ENCODE results near the gene ELMO1.

ELMO1 gene

GRCh38 chr7:37431413-37431812 is 17.3 kb downstream of the ELMO1 start:
- DNase-seq (ENCODE audit: low spot score): no peak

DNA sequence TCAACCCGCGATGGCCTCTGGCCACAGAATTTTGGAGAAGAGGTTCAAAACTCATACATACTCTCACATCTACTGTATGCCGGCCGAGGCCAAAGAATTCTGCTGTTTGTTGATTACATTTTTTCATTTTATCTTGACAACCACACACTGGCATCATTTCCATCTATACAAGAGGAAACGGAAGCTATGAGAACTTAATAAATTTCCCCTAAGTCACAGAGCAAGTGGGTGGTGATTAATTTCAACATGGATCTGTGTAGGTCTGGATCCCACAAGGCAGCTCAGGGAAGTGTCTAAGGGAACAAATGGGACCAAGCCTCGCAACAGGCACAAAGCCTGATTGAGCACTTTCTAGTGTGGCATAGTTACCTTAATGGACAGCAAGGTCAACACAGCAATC is 18.0 kb downstream of the ELMO1 start:
- no peak for DNase-seq (ENCODE audit: low spot score)

DNA sequence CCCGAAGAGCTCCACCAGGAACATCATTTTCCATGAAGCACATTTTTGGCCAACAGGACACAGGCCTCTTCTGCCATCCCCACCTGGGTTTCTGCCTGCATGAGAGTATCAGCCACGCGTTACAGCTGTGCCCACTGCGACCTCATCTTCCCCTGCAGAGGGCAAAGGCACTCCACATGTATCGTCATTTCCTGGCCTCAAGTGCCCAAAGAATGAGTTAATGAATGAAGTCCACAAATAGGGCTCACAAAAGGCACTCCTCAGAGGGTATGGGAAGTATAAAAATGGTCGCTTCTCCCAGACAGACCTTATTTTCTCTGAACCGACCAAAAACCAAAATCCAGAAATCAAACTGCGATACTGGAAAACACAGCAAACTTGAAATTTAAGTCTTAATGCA is 18.5 kb downstream of the ELMO1 start:
- no peak for DNase-seq (ENCODE audit: low spot score)

DNA sequence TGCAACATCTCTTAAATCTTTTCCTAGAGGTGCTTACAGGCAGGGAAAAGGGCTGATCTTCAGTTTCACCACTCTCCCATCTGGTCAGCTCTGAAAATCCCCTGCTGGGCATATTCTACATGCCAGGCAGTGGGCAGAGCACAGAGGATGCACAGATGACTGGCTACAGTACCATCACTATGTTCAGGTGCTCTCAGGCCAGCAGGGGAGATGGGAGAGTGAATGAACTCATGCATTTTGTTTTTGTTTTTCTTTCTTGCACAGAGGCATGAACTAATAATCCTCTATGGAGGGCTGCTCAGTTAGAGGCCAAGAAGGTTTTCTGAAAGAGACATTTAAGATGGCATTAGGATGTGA is 19.3 kb downstream of the ELMO1 start:
- no peak for DNase-seq (ENCODE audit: low spot score)

- DNase-seq (ENCODE audit: low spot score): no peak
These were observed 19.8 kb downstream of the ELMO1 start for GRCh38 chr7:37428681-37429434.

GRCh38 chr7:37427276-37427940 is 21.3 kb downstream of the ELMO1 start:
- DNase-seq (ENCODE audit: low spot score): no peak

DNA sequence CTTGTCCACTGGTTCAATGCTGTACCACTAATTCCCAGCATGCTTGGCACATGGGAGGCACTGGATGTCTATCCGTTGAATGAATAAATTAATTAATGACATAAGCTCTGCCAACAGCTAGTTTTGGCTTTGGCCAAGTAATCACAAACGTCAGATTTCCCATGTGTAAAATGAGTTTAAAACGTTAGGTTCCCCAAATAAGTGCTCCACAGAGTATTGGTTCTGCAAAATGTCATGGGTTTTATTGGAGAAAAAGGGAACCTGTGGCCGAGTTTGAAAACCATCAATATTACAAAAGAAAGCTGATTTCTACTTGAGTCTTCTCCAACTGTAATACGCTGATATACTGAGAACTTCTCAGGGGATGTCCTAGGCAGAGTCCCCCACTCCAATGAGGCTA is 23.2 kb downstream of the ELMO1 start:
- no peak for DNase-seq (ENCODE audit: low spot score)

DNA sequence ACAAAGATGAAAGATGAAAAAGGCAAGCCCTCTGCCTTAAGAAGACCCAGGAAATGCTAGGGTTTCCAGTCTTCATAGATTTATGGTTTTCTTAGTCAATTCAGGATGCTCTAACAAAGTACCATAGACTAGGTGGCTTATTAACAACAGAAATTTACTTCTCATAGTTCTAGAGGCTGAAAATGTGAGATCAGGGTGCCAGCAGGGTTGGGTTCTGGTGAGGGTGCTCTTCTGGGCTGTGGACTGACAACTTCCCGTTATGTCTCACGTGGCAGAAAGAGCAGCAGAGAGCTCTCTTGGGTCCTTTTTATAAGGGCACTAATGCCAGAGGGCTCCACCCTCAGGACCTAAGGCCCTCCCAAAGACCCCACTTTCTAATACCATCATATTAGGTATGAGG is 23.7 kb downstream of the ELMO1 start:
- DNase-seq (ENCODE audit: low spot score): no peak

- no peak for DNase-seq (ENCODE audit: low spot score)
These were observed 24.1 kb downstream of the ELMO1 start for GRCh38 chr7:37424521-37424920.

GRCh38 chr7:37421861-37422500 is 26.7 kb downstream of the ELMO1 start:
- no peak for DNase-seq (ENCODE audit: low spot score)

GRCh38 chr7:37420946-37421695 is 27.5 kb downstream of the ELMO1 start:
- DNase-seq (ENCODE audit: low spot score): no peak

GRCh38 chr7:37419496-37419895 is 29.2 kb downstream of the ELMO1 start:
- DNase-seq (ENCODE audit: low spot score): no peak

DNA sequence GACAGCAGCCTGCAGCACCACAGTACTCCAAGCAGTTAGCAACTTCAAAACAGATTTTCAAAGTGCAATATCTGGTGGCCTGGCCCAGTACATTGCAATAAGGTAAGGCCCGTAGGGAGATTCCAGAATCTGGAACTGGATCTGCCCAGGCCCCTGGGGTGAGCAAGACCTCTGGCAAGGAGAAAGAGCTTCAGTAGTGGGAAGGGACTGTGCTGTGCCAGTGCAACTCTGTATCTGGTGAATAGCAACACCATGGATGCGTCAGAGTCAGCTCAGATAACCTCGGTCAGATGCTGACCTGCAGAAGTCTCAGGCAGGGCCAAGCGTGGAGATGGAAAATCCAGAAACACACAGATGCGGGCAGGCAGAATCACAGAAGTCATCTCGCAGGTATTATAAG is 30.3 kb downstream of the ELMO1 start:
- DNase-seq (ENCODE audit: low spot score): no peak

GRCh38 chr7:37417107-37417474 is 31.6 kb downstream of the ELMO1 start:
- DNase-seq (ENCODE audit: low spot score): no peak

- DNase-seq (ENCODE audit: low spot score): no peak
These were observed 32.1 kb downstream of the ELMO1 start for GRCh38 chr7:37416378-37417106.

DNA sequence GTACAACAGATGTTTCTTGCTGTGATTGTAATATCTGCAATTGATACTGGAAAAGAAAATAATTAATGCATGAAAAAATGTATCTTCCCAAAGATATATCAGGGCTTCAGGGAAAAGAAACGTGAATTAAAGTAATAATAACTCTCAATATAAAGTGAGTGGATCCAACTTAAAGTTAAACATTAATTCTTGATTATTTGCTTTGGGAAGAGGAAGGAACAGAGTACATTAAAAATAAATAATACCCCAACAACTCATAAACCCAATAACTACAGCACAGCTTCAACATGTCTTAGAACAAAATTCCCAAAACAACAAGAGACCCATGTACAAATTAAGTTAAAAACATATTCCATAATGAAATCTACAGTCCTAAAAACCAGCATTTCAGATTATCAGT is 33.0 kb downstream of the ELMO1 start:
- DNase-seq (ENCODE audit: low spot score): no peak

DNA sequence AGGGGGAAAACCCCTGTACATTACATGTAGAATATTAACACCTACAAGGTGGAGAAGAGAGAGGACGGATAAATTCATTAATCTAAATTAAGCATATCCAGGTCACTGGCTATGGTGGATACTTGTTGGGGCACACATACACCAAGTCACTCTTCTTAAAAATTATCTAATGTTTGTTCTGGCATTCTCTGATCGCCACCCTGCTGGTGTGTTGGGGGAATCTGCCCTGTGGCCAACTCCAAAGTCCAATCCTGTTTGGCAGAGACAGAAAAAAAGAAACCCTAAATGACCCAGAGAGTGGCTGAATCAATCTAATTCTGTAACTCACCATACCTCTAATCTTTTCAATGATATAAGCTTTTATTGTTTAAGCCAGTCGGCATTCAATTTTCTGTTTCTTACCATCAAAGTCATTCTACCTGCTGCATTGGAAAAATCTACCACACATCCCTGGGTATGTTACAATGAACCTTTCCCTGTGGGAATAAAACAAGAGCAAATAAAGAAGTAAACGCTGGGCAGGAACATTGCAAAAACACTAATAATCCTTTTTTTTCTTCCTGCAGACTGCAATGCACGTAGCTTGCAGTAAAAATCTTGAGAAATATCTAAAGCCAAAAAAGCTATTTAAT is 34.2 kb downstream of the ELMO1 start:
- DNase-seq (ENCODE audit: low spot score): no peak

DNA sequence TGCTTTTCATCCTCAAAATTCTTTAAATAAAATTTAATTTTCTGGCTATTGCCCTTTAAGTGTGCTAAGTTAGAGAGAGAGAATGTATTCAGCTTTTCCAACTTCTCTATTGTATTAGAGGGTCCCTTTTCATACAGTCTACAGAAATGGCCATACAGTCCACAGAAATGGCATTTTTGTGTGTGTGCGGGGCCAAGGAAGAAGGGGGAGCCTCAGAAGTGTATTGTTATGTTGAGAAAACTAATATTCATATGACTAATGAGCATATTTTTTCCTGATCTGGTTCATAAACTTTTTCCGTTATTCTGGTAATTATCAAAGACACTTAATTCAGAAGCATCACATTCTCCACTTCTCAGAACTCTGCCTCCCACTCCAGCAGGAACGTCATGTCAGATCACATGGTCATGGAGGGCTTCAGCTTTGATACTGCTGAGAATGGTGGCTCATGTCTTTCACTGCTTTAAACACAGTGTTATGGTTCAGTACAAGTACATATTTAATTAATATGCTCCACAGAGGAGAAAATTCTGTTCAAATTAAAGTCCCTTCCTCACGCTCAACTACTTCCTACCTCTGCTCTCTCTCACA is 37.1 kb downstream of the ELMO1 start:
- no peak for DNase-seq (ENCODE audit: low spot score)

DNA sequence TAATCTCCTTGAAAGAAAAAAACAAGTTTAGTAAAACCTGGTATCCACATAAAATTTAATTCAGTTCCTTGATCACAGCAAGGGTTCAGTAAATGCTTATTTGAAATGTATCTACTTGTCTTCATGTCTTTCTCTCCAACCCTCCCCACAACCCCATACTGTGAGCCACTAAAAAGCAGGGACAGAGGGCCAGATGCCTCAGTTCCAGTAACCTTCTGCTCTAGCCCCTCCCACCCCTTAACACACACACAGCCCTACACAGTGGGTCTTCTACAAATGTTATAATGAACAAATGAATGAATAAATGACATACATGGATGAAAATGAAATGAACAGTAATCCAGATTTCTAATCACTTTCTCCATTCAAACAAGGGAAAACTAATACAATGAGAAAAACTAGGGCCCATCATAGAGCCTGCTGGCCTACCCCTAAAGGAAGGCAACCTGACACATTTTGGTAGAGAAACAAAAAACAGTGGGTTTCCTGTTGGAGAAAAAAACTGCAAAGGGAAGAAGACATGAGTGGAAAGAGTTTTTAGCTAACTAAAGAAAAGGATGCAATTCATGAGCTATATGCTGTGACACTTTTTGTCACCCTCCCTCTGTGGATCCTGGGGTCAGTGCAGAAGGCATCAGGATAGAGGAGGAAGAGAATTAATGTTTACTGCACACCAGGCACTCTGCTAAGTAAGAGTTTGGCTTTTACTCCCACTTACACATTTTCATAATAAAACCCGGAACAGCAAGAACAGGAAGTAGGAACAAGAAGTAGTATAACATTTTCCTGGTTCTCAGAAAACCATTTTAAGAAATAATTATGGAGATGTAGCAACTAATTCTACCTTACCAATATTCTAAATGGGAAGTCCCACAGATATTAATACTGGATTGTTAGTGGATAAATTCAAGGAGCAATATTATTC is 38.1 kb downstream of the ELMO1 start:
- DNase-seq (ENCODE audit: low spot score): no peak

GRCh38 chr7:37409461-37409860 is 39.2 kb downstream of the ELMO1 start:
- no peak for DNase-seq (ENCODE audit: low spot score)
